GM21619 (cell line): ENCODE data around the gene IL17RA.

Experiments used
- ATAC-seq: cut with Tn5 transposase; IDR thresholded peaks from one replicate; pipeline ENCODE4 v1.9.1; 2021; ENCODE audit not compliant: unreplicated experiment

The IL17RA gene

GRCh38 chr22:17149076-17149815 is 64.4 kb downstream of the IL17RA start:
- no peak for ATAC-seq

DNA sequence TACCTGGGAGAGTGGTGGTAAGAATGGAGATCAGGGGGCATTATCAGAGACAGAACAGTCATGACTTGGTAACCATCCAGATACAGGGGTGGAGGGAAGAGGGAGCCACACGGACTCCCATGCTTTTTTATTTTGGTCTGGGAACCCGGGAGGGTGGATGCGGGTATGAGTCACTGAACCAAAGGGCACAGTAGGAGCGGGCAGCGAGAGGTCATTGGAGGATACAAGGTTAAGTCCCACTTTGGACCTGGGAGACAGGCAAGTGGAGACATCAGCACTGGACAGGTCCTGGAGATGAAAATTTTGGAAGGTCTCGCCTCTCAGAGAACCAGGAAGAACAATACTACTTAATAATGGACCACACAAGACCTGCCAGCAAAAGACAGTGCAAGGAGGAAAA is 67.5 kb downstream of the IL17RA start:
- ATAC-seq: no peak

DNA sequence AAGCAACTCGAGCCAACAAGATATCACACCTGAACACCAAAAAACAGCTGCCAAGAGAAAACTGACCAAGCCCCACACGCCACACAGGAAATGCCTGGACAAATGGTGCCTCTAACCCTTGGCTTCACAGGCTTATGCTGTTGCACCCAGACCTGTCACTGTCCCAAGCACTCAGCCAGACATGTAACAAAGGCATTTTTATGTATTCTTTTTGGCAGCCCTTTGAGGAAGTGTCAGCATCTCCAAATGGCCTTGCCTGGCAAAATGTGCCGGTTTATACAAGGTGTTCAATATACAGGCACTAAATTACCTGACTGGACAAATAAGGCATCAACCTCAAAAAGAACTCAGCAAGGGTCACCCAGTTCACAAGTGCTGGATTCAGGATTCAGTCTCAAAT is 68.2 kb downstream of the IL17RA start:
- no peak for ATAC-seq

- no peak for ATAC-seq
Observed at GRCh38 chr22:17155941-17156340, 71.1 kb downstream of the IL17RA start.

- no peak for ATAC-seq
Observed at GRCh38 chr22:17157714-17158113, 72.9 kb downstream of the IL17RA start.

DNA sequence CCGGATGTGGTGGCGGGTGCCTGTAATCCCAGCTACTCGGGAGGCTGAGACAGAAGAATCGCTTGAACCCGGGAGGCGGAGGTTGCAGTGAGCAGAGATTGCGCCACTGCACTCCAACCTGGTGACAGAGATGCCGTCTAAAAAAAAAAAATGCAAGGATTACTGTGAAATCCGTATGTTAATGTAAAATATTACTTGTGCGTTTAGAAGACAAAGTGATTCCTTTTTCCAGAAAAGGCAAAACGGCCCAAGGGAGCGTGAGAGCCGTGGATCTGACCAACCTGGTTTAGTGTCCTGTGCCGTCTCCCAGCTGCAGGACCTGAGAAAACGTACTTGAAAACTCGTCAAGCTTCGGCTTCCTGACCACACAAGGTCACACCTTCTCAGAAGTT is 73.4 kb downstream of the IL17RA start:
- ATAC-seq: no peak

- peak; percentile 69 for ATAC-seq
Observed at GRCh38 chr22:17158568-17159503, 74.0 kb downstream of the IL17RA start, which contains the start of gene HDHD5. Gene HDHD5 (minus strand): TSS chr22:17159277. CDS start chr22:17159251, 26 bp downstream.

DNA sequence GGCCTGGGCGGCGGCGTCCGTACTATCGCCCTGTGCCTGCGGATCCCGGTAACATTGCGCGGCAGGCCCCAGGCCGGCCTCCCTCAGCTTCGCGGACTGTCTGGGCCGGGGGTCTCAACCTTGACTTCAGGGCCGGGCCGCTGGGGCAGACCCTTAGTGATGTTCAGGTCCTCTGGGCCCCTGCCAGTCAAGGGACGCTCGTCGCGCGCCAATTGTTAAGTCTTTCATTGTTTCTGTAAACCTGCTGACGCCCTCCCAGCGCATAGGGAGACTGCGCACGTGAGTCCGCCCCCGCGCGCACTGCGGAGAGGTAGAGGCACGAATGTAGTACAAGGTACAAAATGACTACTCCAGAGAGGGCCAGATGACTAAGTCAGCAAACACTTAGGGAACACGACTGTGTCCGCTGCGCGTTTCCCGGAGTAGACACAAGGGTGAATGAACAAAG is 74.7 kb downstream of the IL17RA start:
- peak; percentile 23 for ATAC-seq

DNA sequence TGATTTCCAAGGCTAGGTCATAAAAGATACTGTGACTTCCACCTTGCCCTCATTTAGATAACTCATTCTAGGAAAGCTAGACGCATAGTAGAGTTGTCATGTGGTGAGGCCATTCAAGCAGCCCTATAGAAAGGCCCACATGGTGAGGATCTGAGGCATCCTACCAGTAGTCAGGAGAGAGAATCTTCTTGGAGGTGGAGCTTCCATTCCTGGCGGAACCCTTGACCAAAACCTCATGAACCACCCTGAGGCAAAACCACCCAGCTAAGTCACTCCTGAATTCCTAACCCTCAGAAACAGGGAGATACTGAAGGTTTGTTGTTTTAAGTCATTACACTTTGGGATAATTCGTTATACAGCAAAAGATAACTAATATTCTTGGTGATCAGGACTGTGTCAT is 77.2 kb downstream of the IL17RA start:
- no peak for ATAC-seq

DNA sequence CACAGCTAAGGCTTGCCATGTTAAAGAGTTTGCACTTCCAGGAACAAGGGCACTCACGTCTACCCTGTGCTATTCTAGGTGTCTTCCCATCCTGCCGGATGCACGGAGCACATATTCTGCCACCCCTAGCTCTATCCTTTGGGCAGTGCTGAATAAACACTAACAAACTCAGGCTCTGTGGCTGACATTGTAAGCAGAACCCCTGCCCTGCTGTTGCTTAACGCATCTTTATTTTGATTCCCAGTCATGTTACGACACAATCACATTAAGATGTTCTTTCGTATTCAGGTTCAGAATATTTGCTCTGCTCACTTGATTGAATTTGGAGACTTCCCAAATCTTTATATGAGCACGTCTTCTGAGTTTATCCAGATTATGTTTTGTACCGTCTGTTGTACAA is 77.9 kb downstream of the IL17RA start:
- ATAC-seq: no peak

DNA sequence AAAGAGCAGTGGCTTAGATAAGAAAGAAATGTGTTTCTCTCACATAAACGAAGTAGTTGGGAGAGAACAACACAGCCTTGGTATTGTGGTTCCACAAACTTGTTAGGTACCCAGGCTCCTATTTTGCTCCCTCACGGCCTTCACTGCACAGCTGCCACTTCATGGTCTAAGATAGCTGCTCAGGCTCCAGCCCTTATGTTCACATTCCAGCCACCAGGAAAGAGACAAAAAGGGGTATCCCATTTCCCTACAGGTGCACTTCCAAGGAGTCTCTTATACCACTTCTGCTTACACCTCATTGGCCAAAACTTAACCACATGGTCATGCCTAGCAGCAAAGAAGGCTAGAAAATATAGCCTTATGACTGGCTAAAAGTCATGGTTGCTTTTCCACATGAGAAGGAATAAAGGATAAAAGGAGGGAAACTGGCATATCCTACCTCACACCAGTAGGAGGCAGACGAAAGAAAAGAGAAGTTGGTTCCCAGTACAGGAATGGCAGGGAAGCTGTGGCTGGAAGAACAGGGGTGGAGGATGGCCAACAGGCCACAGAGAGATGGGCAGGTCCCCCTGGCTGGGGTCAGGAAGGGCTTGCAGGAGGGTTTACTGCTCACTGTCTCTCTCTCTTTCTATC is 79.7 kb downstream of the IL17RA start:
- no peak for ATAC-seq
